Retinal pigment epithelial cell (primary cell): ENCODE data around the gene NMNAT2.
"Not testable (repeated sequence)": the region's sequence is repeated elsewhere in the genome, so short reads cannot be mapped to it uniquely, and the experiment has no call there.

ENCODE experiments used
- DNase-seq: peaks from one replicate; pipeline ENCODE4 v3.0.0-alpha.2; 2010; ENCODE audit warnings: low read depth
- H3K4me3 ChIP-seq: 2 replicates; pipeline ENCODE4 v1.5.1; 2011; ENCODE audit warnings: mild to moderate bottlenecking, low read length, control low read depth, moderate library complexity
- TF ChIP-seq, protein P1 (sequence below): conservative IDR thresholded peaks from 2 replicates; pipeline ENCODE4 v1.5.1; 2011; ENCODE audit warnings: low read depth, low read length, control low read depth, inconsistent platforms

Gene NMNAT2

DNA sequence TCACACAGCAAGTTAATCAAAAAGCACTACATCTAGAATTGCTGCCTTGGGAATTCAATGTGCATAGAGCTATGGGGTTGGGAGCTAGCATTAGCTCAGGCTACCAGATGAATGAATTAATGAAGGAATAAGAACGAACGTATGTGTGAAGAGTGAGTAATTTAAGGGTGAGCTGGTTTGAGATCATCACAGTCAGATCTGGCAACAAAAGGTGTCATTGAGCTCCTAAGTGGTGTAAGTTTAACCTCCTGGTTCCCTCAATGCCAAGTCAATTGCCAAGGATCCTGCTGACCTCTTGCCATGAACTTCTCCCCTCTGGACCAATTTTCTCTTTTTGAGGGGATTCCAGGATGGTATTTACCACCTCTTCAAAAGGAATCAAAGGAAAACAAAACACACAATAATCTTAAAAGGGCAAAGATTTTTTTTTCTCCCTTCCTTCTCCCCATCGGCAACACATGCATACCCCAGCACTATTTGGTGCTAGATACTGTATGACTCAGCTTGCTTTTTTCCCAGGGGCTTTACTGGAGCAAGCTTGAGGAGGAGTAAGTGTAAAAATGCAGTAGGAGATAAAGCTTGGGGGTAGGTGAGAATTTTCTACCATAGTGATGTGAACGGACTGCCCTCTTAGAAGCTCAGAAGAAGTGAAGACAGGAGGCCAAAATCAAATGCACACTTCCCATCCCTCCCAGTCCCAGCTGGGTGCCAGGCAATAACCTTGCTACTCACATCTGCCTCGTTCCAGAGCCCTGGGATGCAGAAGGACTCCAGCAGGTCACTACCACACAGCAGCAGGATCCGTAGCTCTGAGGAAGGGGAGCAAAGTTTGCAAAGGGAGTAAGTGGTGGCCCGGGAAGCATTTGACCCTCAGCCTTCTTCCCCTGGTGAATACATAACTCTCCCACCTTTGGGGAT is 140.1 kb downstream of the NMNAT2 start:
- H3K4me3 ChIP-seq, result no peak overlapping the region
- TF ChIP-seq, protein P1, sequence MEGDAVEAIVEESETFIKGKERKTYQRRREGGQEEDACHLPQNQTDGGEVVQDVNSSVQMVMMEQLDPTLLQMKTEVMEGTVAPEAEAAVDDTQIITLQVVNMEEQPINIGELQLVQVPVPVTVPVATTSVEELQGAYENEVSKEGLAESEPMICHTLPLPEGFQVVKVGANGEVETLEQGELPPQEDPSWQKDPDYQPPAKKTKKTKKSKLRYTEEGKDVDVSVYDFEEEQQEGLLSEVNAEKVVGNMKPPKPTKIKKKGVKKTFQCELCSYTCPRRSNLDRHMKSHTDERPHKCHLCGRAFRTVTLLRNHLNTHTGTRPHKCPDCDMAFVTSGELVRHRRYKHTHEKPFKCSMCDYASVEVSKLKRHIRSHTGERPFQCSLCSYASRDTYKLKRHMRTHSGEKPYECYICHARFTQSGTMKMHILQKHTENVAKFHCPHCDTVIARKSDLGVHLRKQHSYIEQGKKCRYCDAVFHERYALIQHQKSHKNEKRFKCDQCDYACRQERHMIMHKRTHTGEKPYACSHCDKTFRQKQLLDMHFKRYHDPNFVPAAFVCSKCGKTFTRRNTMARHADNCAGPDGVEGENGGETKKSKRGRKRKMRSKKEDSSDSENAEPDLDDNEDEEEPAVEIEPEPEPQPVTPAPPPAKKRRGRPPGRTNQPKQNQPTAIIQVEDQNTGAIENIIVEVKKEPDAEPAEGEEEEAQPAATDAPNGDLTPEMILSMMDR, result no peak
- DNase-seq, result peak; percentile 56

DNA sequence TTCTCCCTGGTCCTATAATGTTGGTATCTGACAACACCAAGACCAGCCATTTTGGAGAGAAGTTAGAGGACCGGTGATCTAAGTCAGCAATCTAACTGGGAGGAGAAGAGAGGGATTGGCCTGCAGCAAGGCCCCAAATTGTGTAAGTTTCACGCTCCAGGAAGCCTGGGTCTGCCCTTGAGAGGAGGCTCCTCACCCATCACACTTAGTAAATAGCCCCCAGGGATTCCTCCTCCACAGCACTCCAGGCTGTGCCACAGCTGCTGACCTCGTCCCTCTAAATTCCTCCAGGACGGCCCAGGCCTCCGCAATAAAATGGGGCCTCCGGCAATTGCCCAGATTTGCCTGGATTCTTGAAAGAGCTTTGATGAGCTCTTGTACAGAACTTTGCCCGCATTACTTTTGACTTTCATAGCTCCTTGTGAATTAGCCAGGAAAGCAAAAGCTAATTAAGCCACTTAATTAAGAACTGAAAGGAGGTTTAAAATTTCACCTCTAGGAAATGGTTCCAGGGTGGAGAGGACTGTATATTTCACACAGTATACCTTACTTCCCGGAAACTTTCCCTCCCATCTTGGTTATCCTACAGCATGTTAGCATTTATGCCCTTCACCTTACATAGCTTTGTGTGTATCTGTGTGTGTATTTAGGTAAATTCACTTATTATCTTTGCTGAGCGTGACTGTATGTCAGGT is 141.6 kb downstream of the NMNAT2 start:
- H3K4me3 ChIP-seq, result no peak overlapping the region
- no peak for DNase-seq
- TF ChIP-seq, protein P1, result no peak

DNA sequence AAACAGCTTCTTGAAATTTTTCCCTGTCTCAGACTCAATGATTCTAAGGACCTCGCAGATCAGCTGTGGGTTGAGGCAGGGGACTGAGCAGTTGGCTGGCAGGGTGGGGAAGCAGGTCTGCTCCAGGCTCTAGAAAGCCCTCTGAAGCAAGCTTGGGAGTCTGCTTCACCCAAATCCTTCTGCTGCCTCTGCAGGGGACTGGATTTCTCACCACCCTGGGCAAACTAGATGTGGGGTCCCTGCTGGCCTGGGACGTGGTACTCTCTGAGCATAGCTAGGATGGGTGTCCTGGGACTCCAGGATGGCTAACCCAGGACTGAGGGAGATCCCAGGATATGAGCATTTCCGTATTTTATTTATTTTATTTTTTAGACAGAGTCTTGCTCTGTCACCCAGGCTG is 142.9 kb downstream of the NMNAT2 start:
- no peak overlapping the region for H3K4me3 ChIP-seq

DNA sequence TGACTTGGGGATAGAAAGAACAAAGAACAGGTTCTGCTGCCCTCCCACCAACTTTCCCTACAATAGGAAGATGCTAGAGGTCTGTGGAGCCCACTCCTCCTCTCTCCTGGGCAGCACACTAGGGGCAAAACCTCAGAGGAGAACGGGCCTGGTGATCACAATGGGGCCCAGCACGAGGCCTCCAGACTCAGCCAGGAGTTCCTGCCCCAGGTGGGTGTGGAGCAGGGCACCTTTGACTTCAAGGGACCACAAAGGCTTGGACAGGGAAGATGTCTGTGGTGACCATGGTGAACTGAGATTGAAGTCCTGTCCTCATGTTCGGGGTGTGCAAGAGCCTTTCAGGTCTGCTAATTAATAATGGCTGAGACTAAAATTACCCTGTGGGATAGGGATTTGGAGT is 143.3 kb downstream of the NMNAT2 start:
- H3K4me3 ChIP-seq, result no peak overlapping the region
- DNase-seq, result no peak
- TF ChIP-seq, protein P1, result no peak

More for the DNA sequence above, 142.9 kb downstream of the NMNAT2 start:
- TF ChIP-seq, protein P1, result no peak
- no peak for DNase-seq

DNA sequence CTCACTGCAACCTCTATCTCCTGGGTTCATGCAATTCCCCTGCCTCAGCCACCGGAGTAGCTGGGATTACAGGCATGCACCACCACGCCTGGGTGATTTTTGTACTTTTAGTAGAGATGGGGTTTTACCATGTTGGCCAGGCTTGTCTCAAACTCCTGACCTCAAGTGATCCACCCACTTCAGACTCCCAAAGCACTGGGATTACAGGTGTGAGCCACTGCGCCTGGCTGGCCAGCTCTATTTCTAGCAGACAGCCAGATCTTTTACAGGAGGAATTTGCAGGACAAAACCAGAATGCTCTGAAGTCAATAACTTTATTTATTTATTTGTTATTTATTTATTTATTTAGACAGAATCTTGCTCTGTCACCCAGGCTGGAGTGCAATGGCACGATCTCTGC is 144.2 kb downstream of the NMNAT2 start:
- H3K4me3 ChIP-seq, DNase-seq: not testable (repeated sequence)

DNA sequence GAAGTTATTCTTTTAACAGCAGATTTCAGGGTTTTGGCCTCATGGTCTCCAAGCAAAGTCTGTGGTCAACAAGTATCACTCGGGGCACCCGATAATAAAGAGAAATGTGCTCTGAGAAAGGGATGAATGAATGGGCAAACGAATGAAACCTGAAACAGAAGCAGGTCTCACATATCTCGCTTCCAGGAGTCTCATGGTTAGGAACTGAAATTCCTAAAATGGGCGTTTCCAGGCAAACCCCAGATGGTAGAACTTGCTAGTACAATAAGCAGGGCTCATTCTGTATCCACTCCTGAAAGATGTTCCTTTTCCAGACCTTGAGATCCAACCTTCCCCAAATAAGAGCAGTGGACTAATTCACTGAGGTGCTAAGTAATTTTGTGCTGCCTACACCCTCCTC is 144.9 kb downstream of the NMNAT2 start:
- no peak for DNase-seq
- no peak overlapping the region for H3K4me3 ChIP-seq
- TF ChIP-seq, protein P1, result no peak

DNA sequence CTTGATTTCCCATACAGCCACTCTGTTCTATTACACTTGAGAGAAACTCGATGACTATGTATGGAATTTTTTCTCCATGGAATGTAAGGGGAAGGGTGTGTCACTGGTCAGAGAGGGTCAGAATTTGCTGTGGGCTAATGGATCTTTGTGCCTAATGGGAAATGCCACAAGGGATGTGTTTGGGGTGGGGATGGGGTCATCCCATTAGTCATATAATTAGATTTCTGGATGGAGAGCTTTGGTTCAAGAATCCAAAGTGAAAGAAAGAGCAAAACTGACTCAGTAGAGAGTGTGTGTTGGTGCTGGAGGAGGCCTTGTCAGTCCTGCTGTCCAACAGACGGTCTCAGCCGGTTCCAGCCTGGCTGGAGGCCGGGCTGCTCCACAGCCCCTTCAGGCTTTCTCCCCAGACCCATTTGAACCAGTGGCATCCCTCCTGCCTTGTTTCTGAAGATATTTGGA is 145.8 kb downstream of the NMNAT2 start:
- peak; percentile 73 for DNase-seq
- TF ChIP-seq, protein P1, result no peak
- H3K4me3 ChIP-seq, result no peak overlapping the region
